ENCODE data around the gene FBLN5.

GRCh38 chr14:91912035-91912434 lies 35.5 kb downstream of the FBLN5 start:
- TF ChIP-seq, protein P1, sequence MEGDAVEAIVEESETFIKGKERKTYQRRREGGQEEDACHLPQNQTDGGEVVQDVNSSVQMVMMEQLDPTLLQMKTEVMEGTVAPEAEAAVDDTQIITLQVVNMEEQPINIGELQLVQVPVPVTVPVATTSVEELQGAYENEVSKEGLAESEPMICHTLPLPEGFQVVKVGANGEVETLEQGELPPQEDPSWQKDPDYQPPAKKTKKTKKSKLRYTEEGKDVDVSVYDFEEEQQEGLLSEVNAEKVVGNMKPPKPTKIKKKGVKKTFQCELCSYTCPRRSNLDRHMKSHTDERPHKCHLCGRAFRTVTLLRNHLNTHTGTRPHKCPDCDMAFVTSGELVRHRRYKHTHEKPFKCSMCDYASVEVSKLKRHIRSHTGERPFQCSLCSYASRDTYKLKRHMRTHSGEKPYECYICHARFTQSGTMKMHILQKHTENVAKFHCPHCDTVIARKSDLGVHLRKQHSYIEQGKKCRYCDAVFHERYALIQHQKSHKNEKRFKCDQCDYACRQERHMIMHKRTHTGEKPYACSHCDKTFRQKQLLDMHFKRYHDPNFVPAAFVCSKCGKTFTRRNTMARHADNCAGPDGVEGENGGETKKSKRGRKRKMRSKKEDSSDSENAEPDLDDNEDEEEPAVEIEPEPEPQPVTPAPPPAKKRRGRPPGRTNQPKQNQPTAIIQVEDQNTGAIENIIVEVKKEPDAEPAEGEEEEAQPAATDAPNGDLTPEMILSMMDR (IDR thresholded peaks at IDR 0.05), result no peak
- no peak for TF ChIP-seq POLR2A (IDR thresholded peaks at IDR 0.05)
